HepG2 (cell line): ENCODE results near the gene C1orf159. TPM values are rescaled to one million over a fixed set of nuclear protein-coding genes. Genes with fewer than 3 reads are reported as not detected.

Experiments
- ATAC-seq: fragments of 200-7000 bp; cut with Tn5 transposase; 3 replicates; pipeline ENCODE4 v1.9.1; 2020; ENCODE audit warnings: mild to moderate bottlenecking, moderate library complexity
- BruUV-seq: library from RNA; stranded (reverse); fragments of 400-500 nt; replicated peaks from 2 replicates; lab custom pipeline; 2021; lab: Mats Ljungman, UMichigan
- CTCF ChIA-PET: fragments of 300-600 bp; formaldehyde crosslinking; extraction: SDS; loops from one replicate; lab custom pipeline; 2021; ENCODE audit warnings: low total read pairs, inconsistent platforms, low intra/inter-chr PET ratio; lab: Yijun Ruan, JAX
- POLR2A ChIA-PET: fragments of 350-600 bp; sonication (Branson Sonifier 250); formaldehyde crosslinking; loops from one replicate; lab custom pipeline; 2020; ENCODE audit warnings: antibody characterized with exemption, inconsistent platforms; lab: Yijun Ruan, JAX
- DNase-seq: peaks from one replicate; pipeline ENCODE4 v3.0.0-alpha.2; 2015; ENCODE audit warnings: low spot score
- FAIRE-seq: peaks from 3 replicates; lab custom pipeline; 2011; peaks lifted over from hg19 to GRCh38; lab: Jason Lieb, UNC
- H2AFZ ChIP-seq: one replicate; pipeline ENCODE4 v1.6.1; 2011; ENCODE audit warnings: low read length, inconsistent platforms
- H3K27ac ChIP-seq: fragments of 300-600 bp; 3 replicates; pipeline ENCODE4 v1.8.0; 2011; ENCODE audit warnings: mixed run types, mild to moderate bottlenecking, mixed read lengths, low read length, inconsistent platforms; ENCODE audit not compliant: insufficient read depth; ENCODE audit errors: extremely low read length
- H3K27me3 ChIP-seq, 2 experiments: fragments of 200-600 bp in 1 of 2; 2 replicates in 1 of 2; 3 replicates in 1 of 2; pipeline versions ENCODE4 v1.6.0 to v1.8.0; 2011; ENCODE audit warnings: low read length in 2 of 2, mild to moderate bottlenecking in 2 of 2, moderate library complexity in 2 of 2, inconsistent platforms in 1 of 2; ENCODE audit not compliant: insufficient read depth in 2 of 2, control insufficient read depth in 1 of 2
- H3K36me3 ChIP-seq, 2 experiments: fragments of 200-600 bp in 1 of 2; replicated peaks in 1 of 2; 2 replicates in 1 of 2; 3 replicates in 1 of 2; pipeline versions ENCODE4 v1.5.1 to v1.8.0; 2011; ENCODE audit warnings: low read length in 2 of 2, inconsistent platforms in 1 of 2; ENCODE audit not compliant: insufficient read depth in 2 of 2, control insufficient read depth in 1 of 2
- H3K4me1 ChIP-seq: 2 replicates; pipeline ENCODE4 v1.5.1; 2012; ENCODE audit warnings: low read length, inconsistent platforms; ENCODE audit not compliant: insufficient read depth
- H3K4me2 ChIP-seq: 2 replicates; pipeline ENCODE4 v1.6.0; 2011; ENCODE audit warnings: low read depth, low read length, inconsistent platforms
- H3K4me3 ChIP-seq, 3 experiments: fragments of 200-600 bp in 1 of 3; sonication (generic), shearing (Covaris generic) in 1 of 3; replicated peaks in 1 of 3; 2 replicates each; pipeline ENCODE4 v1.5.1; 2011 to 2016; ENCODE audit warnings: low read length in 3 of 3, inconsistent platforms in 2 of 3, low read depth in 2 of 3, mild to moderate bottlenecking in 2 of 3, control low read depth in 1 of 3, mixed read lengths in 1 of 3; ENCODE audit not compliant: insufficient read depth in 1 of 3
- H3K79me2 ChIP-seq: one replicate; pipeline ENCODE4 v1.6.1; 2011; ENCODE audit warnings: low read length, inconsistent platforms; ENCODE audit not compliant: insufficient read depth
- H3K9ac ChIP-seq: 2 replicates; pipeline ENCODE4 v1.6.0; 2011; ENCODE audit warnings: mild to moderate bottlenecking, low read depth, low read length, inconsistent platforms; ENCODE audit not compliant: insufficient read depth
- H3K9me3 ChIP-seq: 2 replicates; pipeline ENCODE4 v1.5.1; 2012; ENCODE audit warnings: mild to moderate bottlenecking, low read length
- H4K20me1 ChIP-seq: 2 replicates; pipeline ENCODE4 v1.6.0; 2011; ENCODE audit warnings: inconsistent platforms, mild to moderate bottlenecking, low read length, moderate library complexity; ENCODE audit not compliant: insufficient read depth
- AGO2 ChIP-seq: fragments of 200-400 bp; formaldehyde crosslinking; optimal IDR thresholded peaks from 2 replicates; pipeline ENCODE3; 2017; ENCODE audit warnings: mild to moderate bottlenecking, low read depth, low read length, moderate library complexity
- E2F2 ChIP-seq: sonication (generic); formaldehyde crosslinking; IDR thresholded peaks from 2 replicates; pipeline ENCODE4 v1.4.0; 2020; ENCODE audit warnings: missing genetic modification reagents, borderline replicate concordance
- ELF1 ChIP-seq: sonication (generic); formaldehyde crosslinking; IDR thresholded peaks from 2 replicates; pipeline ENCODE4 v1.4.0; 2020; ENCODE audit warnings: missing genetic modification reagents
- HOXA9 ChIP-seq: sonication (generic); formaldehyde crosslinking; IDR thresholded peaks from 2 replicates; pipeline ENCODE4 v1.8.1; 2022; ENCODE audit warnings: missing genetic modification reagents, mild to moderate bottlenecking, moderate library complexity, borderline replicate concordance
- JDP2 ChIP-seq: sonication (generic); formaldehyde crosslinking; IDR thresholded peaks from 2 replicates; pipeline ENCODE4 v1.8.1; 2022; ENCODE audit warnings: missing genetic modification reagents, borderline replicate concordance
- MEIS2 ChIP-seq: sonication (generic); formaldehyde crosslinking; IDR thresholded peaks from 2 replicates; pipeline ENCODE4 v1.9.0; 2021; ENCODE audit warnings: mild to moderate bottlenecking, missing genetic modification reagents
- NFRKB ChIP-seq: fragments of 450-650 bp; IDR thresholded peaks from 2 replicates; pipeline ENCODE4 v1.6.1; 2017
- PTBP1 ChIP-seq: fragments of 200-400 bp; formaldehyde crosslinking; IDR thresholded peaks from 2 replicates; pipeline ENCODE4 v1.6.1; 2018; ENCODE audit warnings: low read length, low read depth; ENCODE audit not compliant: poor library complexity, severe bottlenecking
- SOX13 ChIP-seq, 3 experiments: fragments of 450-650 bp in 1 of 3; sonication (generic) in 1 of 3; formaldehyde crosslinking in 1 of 3; IDR thresholded peaks in 2 of 3; conservative IDR thresholded peaks in 1 of 3; 2 replicates each; pipeline versions ENCODE4 v1.5.0 to v1.6.1; 2016 to 2020; ENCODE audit warnings: antibody characterized with exemption in 1 of 3, mild to moderate bottlenecking in 1 of 3, missing compliant biosample characterization in 1 of 3, missing genetic modification reagents in 1 of 3, moderate library complexity in 1 of 3
- TBX3 ChIP-seq: fragments of 450-650 bp; IDR thresholded peaks from 2 replicates; pipeline ENCODE4 v1.6.1; 2017; ENCODE audit warnings: antibody characterized with exemption, mild to moderate bottlenecking, inconsistent platforms, borderline replicate concordance
- ZBTB4 ChIP-seq: sonication (generic); formaldehyde crosslinking; IDR thresholded peaks from 2 replicates; pipeline ENCODE4 v1.4.0; 2020; ENCODE audit warnings: missing genetic modification reagents, mild to moderate bottlenecking, borderline replicate concordance
- ZNF513 ChIP-seq: sonication (generic); formaldehyde crosslinking; conservative IDR thresholded peaks from 2 replicates; pipeline ENCODE4 v1.5.0; 2020; ENCODE audit warnings: missing genetic modification reagents
- ZNF792 ChIP-seq: IDR thresholded peaks from 2 replicates; pipeline ENCODE4 v1.6.1; 2016
- ZNF879 ChIP-seq: sonication (generic); formaldehyde crosslinking; IDR thresholded peaks from 2 replicates; pipeline ENCODE4 v1.8.1; 2023; ENCODE audit warnings: missing genetic modification reagents
- WGBS: methylation state at CpG from one replicate; pipeline ENCODE4 v1.1.6; 2017; ENCODE audit warnings: low lambda C conversion rate; 5-methylcytosine and 5-hydroxymethylcytosine counted together
- in situ Hi-C: cut with HindIII; loops from 2 replicates; pipeline ENCODE4 v1.10.0; 2017; ENCODE audit warnings: low pct_unique_long_range_greater_than_20kb; ENCODE audit not compliant: extremely low pct_ligation_motif_present
- intact Hi-C: fragments of 100-400 bp; cut with micrococcal nuclease; formaldehyde crosslinking; loops from one replicate; pipeline ENCODE4 v1.10.0; 2022; ENCODE audit not compliant: unreplicated experiment
- polyA plus RNA-seq, 8 experiments: library from polyadenylated mRNA; depleted of rRNA in 3 of 8; stranded (reverse) in 7 of 8; unstranded in 1 of 8; fragments of >200 nt; fragmentation: Illumina TruSeq in 4 of 8; extraction: Trizol in 4 of 8; gene quantifications; 2 replicates each; pipeline versions ENCODE4 v1.2.1 to v1.2.3, GENCODE V29; 2011 to 2016; ENCODE audit warnings: low read depth in 4 of 8, missing spikeins in 1 of 8, mixed read lengths in 1 of 8; ENCODE audit not compliant: insufficient read depth in 1 of 8
- total RNA-seq, 5 experiments: library from RNA; depleted of rRNA; stranded (reverse); fragments of >200 nt; fragmentation: Illumina TruSeq; extraction: Trizol; gene quantifications; 2 replicates each; pipeline ENCODE4 v1.2.3, GENCODE V29; 2016; ENCODE audit warnings: low read depth in 1 of 5

The C1orf159 gene
- total and polyA plus RNA-seq, 2 of the 13 experiments (the other 11 are each of a cell fraction or from before 2014, with no cell fraction given), result 3.8 to 6.7 TPM

GRCh38 chr1:1156140-1157032 is 40.5 kb upstream of the C1orf159 start (continued):
- TF ChIP-seq E2F2, result no peak
- TF ChIP-seq ZBTB4 (CRISPR knock-in tag), result no peak
- no peak for TF ChIP-seq NFRKB
- peak; percentile 53 for TF ChIP-seq AGO2
- no peak for TF ChIP-seq HOXA9 (CRISPR knock-in tag)

GRCh38 chr1:1155258-1155657 is 39.4 kb upstream of the C1orf159 start:
- intact Hi-C loops, result no loop called here
- CTCF ChIA-PET, result no interaction called here

More at GRCh38 chr1:1155258-1155657, 39.4 kb upstream of the C1orf159 start:
- H3K79me2 ChIP-seq, result no peaks in the 10 kb centered on the region
- POLR2A ChIA-PET, result interaction anchor here (3.4 kb wide), 1 partner anchor 10 kb away, joined by 14 read pairs; no protein-coding TSS in a partner anchor
- no peak overlapping the region for H3K4me3 ChIP-seq
- H3K27me3 ChIP-seq, result no peaks in the 10 kb centered on the region
- in situ Hi-C loops, result no loop called here
- no peak overlapping the region for H2AFZ ChIP-seq
- WGBS, result 92% methylated on average over 10 of the region's 10 CpGs
- FAIRE-seq, result no peak
- H3K9ac ChIP-seq, result no peak overlapping the region
- H3K4me1 ChIP-seq, result peaks cover 39% of the 10 kb centered on the region
- H3K9me3 ChIP-seq, result no peaks in the 10 kb centered on the region
- H3K4me2 ChIP-seq, result no peak overlapping the region
- BruUV-seq, result no TSS peak
- no peak for TF ChIP-seq ZNF879
- no peak for TF ChIP-seq ZNF513 (CRISPR knock-in tag)
- TF ChIP-seq SOX13 (IDR thresholded peaks at IDR 0.05), result no peak
- TF ChIP-seq SOX13 (CRISPR knock-in tag; conservative IDR thresholded peaks at IDR 0.05 in 1 of 2, IDR thresholded peaks at IDR 0.05 in 1 of 2), result no peak
- no peak for TF ChIP-seq TBX3
- no peak for TF ChIP-seq ELF1 (CRISPR knock-in tag)
- TF ChIP-seq JDP2 (CRISPR knock-in tag), result no peak
- no peak for TF ChIP-seq MEIS2 (CRISPR knock-in tag)
- no peak for TF ChIP-seq ZNF792 (CRISPR knock-in tag)
- no peak for TF ChIP-seq PTBP1
- no peak for ATAC-seq
- no peaks in the 10 kb centered on the region; the same call in 1 of the 2 replicates for H4K20me1 ChIP-seq
- no peak overlapping the region for H3K27ac ChIP-seq
- no peak for DNase-seq
- H3K36me3 ChIP-seq, result no peaks in the 10 kb centered on the region; a peak in 1 of 5 replicates
